GM18499 (cell line): ENCODE measurements around the gene FGD3.

Experiments used
- ATAC-seq: cut with Tn5 transposase; IDR thresholded peaks from one replicate; pipeline ENCODE4 v1.9.1; 2021; ENCODE audit warnings: moderate number of reproducible peaks; ENCODE audit not compliant: insufficient read depth, unreplicated experiment

Gene FGD3

GRCh38 chr9:93025736-93026135 is 78.4 kb downstream of the FGD3 start:
- no peak for ATAC-seq

GRCh38 chr9:93026640-93027039 is 79.3 kb downstream of the FGD3 start:
- ATAC-seq, result no peak

GRCh38 chr9:93027750-93028149 is 80.4 kb downstream of the FGD3 start:
- ATAC-seq, result no peak

- no peak for ATAC-seq
Observed at GRCh38 chr9:93028448-93029006, 81.2 kb downstream of the FGD3 start.

GRCh38 chr9:93030642-93031628 is 83.6 kb downstream of the FGD3 start:
- no peak for ATAC-seq

- ATAC-seq, result no peak
Observed at GRCh38 chr9:93031629-93032430, 84.5 kb downstream of the FGD3 start.

GRCh38 chr9:93032545-93032944 is 85.2 kb downstream of the FGD3 start:
- no peak for ATAC-seq

GRCh38 chr9:93033531-93033930 is 86.2 kb downstream of the FGD3 start:
- ATAC-seq, result no peak

GRCh38 chr9:93035106-93035660 is 87.9 kb downstream of the FGD3 start:
- ATAC-seq, result no peak

- ATAC-seq, result no peak
Observed at GRCh38 chr9:93035821-93036351, 88.6 kb downstream of the FGD3 start.

GRCh38 chr9:93036887-93037475 is 89.7 kb downstream of the FGD3 start:
- ATAC-seq, result no peak

GRCh38 chr9:93037476-93037971 is 90.2 kb downstream of the FGD3 start:
- ATAC-seq, result no peak

- ATAC-seq, result no peak
Observed at GRCh38 chr9:93038918-93039317, 91.6 kb downstream of the FGD3 start.

- no peak for ATAC-seq
Observed at GRCh38 chr9:93039456-93039855, 92.1 kb downstream of the FGD3 start.

- no peak for ATAC-seq
Observed at GRCh38 chr9:93039976-93040375, 92.7 kb downstream of the FGD3 start.

- ATAC-seq, result no peak
Observed at GRCh38 chr9:93040409-93040808, 93.1 kb downstream of the FGD3 start.

- ATAC-seq, result no peak
Observed at GRCh38 chr9:93041108-93041802, 93.9 kb downstream of the FGD3 start.

GRCh38 chr9:93043122-93043521 is 95.8 kb downstream of the FGD3 start:
- no peak for ATAC-seq

GRCh38 chr9:93045521-93045920 is 98.2 kb downstream of the FGD3 start:
- no peak for ATAC-seq
